GM12891 (cell line): ENCODE data around the gene RALGAPA2.

Experiments used
- POLR2A ChIP-seq: IDR thresholded peaks from 2 replicates; pipeline ENCODE4 v1.6.1; 2011; ENCODE audit warnings: low read depth, low read length, control low read depth
- POLR2AphosphoS5 ChIP-seq: IDR thresholded peaks from 2 replicates; pipeline ENCODE4 v1.6.1; 2011; ENCODE audit warnings: low read depth, low read length, control low read depth
- POU2F2 ChIP-seq: IDR thresholded peaks from 2 replicates; pipeline ENCODE4 v1.6.1; 2011; ENCODE audit warnings: low read depth, mild to moderate bottlenecking, control low read depth, low read length, moderate library complexity
- TAF1 ChIP-seq: IDR thresholded peaks from 2 replicates; pipeline ENCODE4 v1.6.1; 2011; ENCODE audit warnings: low read depth, low read length, control low read depth

- TF ChIP-seq POLR2AphosphoS5 (no peak), POLR2A (no peak), POU2F2 (no peak), TAF1 (no peak)
Observed at GRCh38 chr20:20362774-20363433, 349.5 kb downstream of the RALGAPA2 start.
